HCT116 (cell line): ENCODE data around the gene CDC37L1.

Source experiments
- EZH2 ChIP-seq: fragments of 200-600 bp; sonication (generic); IDR thresholded peaks from 2 replicates; pipeline ENCODE4 v1.6.1; 2017; ENCODE audit warnings: antibody characterized with exemption, mixed run types
- EZH2phosphoT487 ChIP-seq: fragments of 200-600 bp; IDR thresholded peaks from 2 replicates; pipeline ENCODE4 v1.6.1; 2018; ENCODE audit warnings: antibody characterized with exemption, borderline replicate concordance
- POLR2A ChIP-seq: IDR thresholded peaks from 2 replicates; pipeline ENCODE4 v1.7.0; 2011; ENCODE audit warnings: borderline replicate concordance; ENCODE audit not compliant: insufficient read depth, insufficient read length; ENCODE audit errors: extremely low read depth
- TF ChIP-seq, protein P1 (sequence below), 3 experiments: fragments of 200-600 bp in 1 of 3; sonication (generic) in 1 of 3; IDR thresholded peaks in 2 of 3; conservative IDR thresholded peaks in 1 of 3; 2 replicates each; pipeline ENCODE4 v1.5.1; 2012 to 2017; ENCODE audit warnings: low read depth in 2 of 3, low read length in 2 of 3, antibody characterized with exemption in 1 of 3, borderline replicate concordance in 1 of 3, control low read depth in 1 of 3, mild to moderate bottlenecking in 1 of 3, mixed read lengths in 1 of 3, mixed run types in 1 of 3, moderate library complexity in 1 of 3; ENCODE audit not compliant: insufficient read depth in 1 of 3
- TF ChIP-seq, protein P2 (sequence below): IDR thresholded peaks from 2 replicates; pipeline ENCODE4 v1.6.1; 2012; ENCODE audit warnings: low read depth
- TF ChIP-seq, protein P3 (sequence below): IDR thresholded peaks from 2 replicates; pipeline ENCODE4 v1.6.1; 2012

DNA sequence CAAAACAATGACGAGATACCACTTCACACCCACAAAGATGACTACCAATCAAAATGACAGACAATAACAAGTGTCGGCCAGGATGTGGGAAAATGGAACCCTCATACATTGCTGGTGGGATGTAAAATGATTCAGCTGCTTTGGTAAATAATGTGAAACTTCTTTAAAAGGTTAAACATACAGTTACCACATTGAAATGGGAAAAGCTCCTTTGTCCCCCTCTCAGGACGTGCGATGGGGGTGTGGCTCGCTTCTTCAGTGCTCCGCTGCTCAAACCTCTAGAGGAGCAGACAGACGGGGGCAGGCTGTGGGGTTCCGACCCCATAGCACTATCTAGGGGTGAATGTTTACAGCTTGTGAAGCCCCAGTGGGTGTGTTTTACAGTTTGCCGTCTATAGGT, 25.3 kb upstream of the CDC37L1 start:
- TF ChIP-seq EZH2 = no peak
- TF ChIP-seq, protein P1, sequence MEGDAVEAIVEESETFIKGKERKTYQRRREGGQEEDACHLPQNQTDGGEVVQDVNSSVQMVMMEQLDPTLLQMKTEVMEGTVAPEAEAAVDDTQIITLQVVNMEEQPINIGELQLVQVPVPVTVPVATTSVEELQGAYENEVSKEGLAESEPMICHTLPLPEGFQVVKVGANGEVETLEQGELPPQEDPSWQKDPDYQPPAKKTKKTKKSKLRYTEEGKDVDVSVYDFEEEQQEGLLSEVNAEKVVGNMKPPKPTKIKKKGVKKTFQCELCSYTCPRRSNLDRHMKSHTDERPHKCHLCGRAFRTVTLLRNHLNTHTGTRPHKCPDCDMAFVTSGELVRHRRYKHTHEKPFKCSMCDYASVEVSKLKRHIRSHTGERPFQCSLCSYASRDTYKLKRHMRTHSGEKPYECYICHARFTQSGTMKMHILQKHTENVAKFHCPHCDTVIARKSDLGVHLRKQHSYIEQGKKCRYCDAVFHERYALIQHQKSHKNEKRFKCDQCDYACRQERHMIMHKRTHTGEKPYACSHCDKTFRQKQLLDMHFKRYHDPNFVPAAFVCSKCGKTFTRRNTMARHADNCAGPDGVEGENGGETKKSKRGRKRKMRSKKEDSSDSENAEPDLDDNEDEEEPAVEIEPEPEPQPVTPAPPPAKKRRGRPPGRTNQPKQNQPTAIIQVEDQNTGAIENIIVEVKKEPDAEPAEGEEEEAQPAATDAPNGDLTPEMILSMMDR (IDR thresholded peaks at IDR 0.05 in 2 of 3, conservative IDR thresholded peaks at IDR 0.05 in 1 of 3; ENCODE audit: borderline replicate concordance in 1 of 3, insufficient read depth in 1 of 3, low read depth in 2 of 3, low read length in 2 of 3) = no peak
- TF ChIP-seq, protein P2, sequence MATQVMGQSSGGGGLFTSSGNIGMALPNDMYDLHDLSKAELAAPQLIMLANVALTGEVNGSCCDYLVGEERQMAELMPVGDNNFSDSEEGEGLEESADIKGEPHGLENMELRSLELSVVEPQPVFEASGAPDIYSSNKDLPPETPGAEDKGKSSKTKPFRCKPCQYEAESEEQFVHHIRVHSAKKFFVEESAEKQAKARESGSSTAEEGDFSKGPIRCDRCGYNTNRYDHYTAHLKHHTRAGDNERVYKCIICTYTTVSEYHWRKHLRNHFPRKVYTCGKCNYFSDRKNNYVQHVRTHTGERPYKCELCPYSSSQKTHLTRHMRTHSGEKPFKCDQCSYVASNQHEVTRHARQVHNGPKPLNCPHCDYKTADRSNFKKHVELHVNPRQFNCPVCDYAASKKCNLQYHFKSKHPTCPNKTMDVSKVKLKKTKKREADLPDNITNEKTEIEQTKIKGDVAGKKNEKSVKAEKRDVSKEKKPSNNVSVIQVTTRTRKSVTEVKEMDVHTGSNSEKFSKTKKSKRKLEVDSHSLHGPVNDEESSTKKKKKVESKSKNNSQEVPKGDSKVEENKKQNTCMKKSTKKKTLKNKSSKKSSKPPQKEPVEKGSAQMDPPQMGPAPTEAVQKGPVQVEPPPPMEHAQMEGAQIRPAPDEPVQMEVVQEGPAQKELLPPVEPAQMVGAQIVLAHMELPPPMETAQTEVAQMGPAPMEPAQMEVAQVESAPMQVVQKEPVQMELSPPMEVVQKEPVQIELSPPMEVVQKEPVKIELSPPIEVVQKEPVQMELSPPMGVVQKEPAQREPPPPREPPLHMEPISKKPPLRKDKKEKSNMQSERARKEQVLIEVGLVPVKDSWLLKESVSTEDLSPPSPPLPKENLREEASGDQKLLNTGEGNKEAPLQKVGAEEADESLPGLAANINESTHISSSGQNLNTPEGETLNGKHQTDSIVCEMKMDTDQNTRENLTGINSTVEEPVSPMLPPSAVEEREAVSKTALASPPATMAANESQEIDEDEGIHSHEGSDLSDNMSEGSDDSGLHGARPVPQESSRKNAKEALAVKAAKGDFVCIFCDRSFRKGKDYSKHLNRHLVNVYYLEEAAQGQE = no peak
- no peak for TF ChIP-seq POLR2A
- TF ChIP-seq, protein P3, sequence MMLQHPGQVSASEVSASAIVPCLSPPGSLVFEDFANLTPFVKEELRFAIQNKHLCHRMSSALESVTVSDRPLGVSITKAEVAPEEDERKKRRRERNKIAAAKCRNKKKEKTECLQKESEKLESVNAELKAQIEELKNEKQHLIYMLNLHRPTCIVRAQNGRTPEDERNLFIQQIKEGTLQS = no peak
- no peak for TF ChIP-seq EZH2phosphoT487
